AG09319 (cell line): Measurements from ENCODE around the gene DNLZ.
"Not testable (repeated sequence)": the region's sequence is repeated elsewhere in the genome, so short reads cannot be mapped to it uniquely, and the experiment has no call there.

Source experiments
- DNase-seq: peaks from one replicate; pipeline ENCODE4 v3.0.0-alpha.2; 2010; ENCODE audit warnings: low read depth; ENCODE audit errors: extremely low read depth
- TF ChIP-seq, protein P1 (sequence below): IDR thresholded peaks from 2 replicates; pipeline ENCODE4 v1.5.1; 2011; ENCODE audit warnings: low read depth, mild to moderate bottlenecking, inconsistent platforms, low read length, moderate library complexity

Gene DNLZ

GRCh38 chr9:136322756-136323330 is 40.7 kb downstream of the DNLZ start:
- TF ChIP-seq, protein P1, sequence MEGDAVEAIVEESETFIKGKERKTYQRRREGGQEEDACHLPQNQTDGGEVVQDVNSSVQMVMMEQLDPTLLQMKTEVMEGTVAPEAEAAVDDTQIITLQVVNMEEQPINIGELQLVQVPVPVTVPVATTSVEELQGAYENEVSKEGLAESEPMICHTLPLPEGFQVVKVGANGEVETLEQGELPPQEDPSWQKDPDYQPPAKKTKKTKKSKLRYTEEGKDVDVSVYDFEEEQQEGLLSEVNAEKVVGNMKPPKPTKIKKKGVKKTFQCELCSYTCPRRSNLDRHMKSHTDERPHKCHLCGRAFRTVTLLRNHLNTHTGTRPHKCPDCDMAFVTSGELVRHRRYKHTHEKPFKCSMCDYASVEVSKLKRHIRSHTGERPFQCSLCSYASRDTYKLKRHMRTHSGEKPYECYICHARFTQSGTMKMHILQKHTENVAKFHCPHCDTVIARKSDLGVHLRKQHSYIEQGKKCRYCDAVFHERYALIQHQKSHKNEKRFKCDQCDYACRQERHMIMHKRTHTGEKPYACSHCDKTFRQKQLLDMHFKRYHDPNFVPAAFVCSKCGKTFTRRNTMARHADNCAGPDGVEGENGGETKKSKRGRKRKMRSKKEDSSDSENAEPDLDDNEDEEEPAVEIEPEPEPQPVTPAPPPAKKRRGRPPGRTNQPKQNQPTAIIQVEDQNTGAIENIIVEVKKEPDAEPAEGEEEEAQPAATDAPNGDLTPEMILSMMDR = no peak
- DNase-seq = no peak

DNA sequence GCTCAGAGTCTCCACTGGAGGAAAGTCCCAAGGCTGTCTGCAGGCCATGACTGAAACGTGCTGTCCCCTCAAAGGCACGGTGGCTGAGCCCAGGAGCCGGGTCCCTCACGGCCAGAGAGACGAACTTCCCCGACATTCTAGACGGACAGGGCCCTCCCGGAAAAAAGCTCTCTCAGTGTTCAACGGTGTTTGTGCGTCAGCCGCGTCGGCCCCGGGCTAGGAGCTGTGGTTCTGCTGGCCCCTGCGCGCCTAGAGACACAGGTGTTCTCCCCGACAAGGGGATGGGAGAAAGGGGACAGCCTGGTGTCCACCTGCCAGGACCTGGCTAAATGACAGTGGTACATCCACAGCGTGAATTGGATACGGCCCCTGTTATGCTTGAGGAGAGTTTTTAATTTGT is 42.0 kb downstream of the DNLZ start:
- TF ChIP-seq, protein P1 = no peak
- no peak for DNase-seq

DNA sequence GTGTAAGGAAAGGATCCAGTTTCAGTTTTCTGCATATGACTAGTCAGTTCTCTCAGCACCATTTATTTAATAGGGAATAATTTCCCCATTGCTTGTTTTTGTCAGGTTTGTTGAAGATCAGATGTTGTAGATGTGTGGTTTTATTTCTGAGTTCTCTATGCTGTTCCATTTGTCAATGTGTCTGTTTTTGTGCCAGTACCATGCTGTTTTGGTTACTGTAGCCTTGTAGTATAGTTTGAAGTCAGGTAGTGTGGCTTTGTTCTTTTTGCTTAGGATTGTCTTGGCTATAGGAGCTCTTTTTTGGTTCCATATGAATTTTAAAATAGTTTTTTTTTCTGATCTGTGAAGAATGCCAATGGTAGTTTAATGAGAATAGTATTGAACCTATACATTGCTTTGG is 42.6 kb downstream of the DNLZ start:
- not testable (repeated sequence) for DNase-seq

GRCh38 chr9:136319955-136320354 is 43.6 kb downstream of the DNLZ start:
- DNase-seq = not testable (repeated sequence)

DNA sequence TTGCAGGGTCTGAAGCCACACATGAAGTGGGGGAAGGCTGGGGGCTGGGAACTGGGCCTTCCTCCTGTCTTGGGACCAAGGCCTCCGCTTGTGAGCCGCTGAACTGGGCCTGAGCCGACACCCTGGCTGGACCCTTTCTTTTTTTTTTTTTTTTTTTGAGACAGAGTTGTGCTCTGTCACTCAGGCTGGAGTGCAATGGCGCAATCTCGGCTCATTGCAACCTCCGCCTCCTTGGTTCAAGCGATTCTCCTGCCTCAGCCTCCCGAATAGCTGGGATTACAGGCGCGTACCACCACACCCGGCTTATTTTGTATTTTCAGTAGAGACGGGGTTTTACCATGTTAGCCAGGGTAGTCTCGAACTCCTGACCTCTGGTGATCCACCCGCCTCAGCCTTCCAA is 44.3 kb downstream of the DNLZ start:
- DNase-seq = not testable (repeated sequence)

DNA sequence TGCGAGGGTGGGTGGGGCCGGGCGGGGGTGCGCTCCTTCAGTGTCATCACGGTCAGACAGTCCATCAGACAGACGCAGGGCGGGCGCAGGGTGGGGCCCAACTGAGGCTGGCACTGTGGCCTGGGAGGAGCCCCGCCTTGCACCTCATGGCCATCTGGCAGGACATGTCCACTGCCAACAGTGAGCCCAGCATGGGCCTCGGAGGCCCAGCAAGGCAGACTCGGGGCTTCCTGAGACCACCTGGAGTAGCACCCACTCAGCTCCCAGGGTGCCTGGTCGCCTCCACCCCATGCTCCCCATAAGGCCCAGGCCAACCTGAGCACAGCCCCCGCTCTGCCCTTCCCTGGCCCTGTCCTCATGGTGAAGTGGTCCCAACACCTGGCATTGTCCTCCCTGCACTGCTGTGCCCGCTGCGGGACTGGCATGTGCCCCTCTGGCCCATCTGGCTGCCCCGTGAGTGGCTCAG is 44.7 kb downstream of the DNLZ start:
- TF ChIP-seq, protein P1 = no peak
- DNase-seq = no peak

GRCh38 chr9:136318111-136318775 is 45.3 kb downstream of the DNLZ start:
- TF ChIP-seq, protein P1 = no peak
- no peak for DNase-seq

DNA sequence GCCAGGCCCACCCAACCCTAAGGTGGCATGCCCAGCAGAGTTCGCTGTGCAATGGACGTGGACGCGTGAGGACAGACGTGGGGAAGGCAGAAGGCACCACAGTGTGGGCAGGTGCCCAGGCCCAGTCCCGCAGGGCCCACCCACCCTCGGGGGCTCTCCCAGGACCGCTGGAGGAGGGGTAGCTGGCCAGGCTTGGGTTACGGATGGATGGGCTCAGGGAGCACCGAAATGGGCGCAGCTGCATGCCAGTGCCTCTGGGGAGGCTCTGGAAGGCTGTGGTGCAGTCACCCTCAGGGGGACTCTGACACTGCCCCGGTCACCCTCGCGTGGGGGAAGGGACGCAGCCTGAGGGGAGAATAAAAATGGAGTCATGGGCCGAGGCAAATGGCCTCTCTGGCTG is 45.8 kb downstream of the DNLZ start:
- TF ChIP-seq, protein P1 = no peak
- no peak for DNase-seq
